Renal cortical epithelial cell (primary cell): ENCODE data around the gene CCDC122. TPM values are rescaled to one million over a fixed set of nuclear protein-coding genes. Genes with fewer than 3 reads are reported as not detected.

Source experiments
- DNase-seq: peaks from one replicate; pipeline ENCODE4 v3.0.0-alpha.2; 2011; ENCODE audit warnings: low read depth
- total RNA-seq: library from RNA; depleted of rRNA; stranded (reverse); fragments of >200 nt; gene quantifications from 2 replicates; pipeline ENCODE4 v1.2.3, GENCODE V29; 2014

The CCDC122 gene
- total RNA-seq, result 8.2 and 10.2 TPM in 2 replicates

DNA sequence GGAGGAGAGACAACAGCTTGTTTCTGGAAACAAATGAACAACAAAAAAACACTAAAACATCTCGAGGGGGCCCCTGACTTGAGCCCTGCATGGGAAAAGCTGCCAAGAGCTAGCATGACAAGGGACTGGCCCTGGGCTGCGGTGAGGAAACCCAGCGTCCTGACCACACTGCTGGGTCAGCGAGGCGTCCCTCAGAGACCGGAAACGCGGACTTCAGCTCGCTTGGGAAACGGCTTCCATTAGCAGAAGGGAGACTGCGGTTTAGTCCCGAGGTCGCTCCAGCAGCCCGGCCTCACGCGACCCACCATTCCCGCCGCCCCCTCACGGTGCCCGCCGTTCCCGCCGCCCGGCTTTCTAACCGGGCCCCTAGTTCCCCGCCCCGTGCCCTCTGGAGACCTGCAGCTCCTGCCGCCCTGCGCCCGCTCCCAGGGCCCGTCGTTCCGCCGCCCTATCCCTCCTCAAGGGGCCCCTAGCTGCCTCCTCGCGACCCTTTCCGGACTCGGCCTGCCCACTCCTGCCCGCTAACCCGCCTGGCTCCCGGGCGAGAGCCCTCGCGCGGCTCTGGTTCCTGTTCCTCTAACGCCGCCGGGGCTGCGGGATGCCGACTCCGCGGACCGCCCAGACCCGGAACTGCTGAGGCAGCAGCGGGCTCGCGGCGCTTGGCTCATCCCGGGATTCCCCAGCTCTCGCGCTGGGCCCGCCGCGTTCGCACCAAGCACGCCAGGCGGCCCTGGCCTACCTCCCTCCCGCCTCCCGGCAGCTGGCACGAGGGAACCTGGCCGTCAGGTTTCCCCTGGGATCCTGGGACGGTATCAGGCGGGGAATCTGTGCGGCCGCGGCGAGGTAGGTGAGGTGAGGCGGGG lies at the start of gene CCDC122:
CCDC122 (minus strand) TSS at position 849 of the 863 bp plus-strand sequence. CDS start 10,364 bp downstream, outside the sequence.
- peak; percentile 76 for DNase-seq

DNA sequence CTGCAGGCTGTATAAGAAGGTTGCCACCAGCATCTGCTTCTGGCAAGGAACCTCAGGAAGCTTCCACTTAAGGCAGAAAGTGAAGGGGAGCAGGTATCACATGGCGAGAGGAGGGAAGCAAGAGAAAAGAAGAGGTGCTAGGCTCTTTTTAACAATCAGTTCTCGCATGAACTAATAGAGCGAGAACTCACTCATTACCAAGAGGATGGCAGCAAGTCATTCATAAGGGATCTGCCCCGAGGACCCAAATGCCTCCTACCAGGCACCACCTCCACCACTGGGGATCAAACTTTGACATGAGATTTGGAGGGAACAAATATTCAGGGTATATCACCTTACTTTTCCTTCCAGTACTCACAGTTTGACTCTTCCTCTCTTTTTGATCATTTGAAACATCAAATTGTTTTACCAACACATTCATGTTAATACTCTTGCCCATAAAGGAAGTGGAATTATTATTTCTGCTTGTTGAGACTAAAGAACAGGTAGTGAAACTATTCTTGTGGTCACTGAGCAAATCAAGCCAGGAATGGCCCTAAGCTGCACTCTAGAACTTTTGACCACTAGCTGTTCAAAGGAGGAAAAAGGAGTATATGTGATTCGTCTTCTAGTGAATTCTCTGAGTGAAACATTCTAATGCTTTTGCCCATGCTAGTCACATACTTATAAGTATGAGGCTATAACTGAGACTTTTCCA lies 45.2 kb upstream of the CCDC122 start:
- DNase-seq, result no peak

DNA sequence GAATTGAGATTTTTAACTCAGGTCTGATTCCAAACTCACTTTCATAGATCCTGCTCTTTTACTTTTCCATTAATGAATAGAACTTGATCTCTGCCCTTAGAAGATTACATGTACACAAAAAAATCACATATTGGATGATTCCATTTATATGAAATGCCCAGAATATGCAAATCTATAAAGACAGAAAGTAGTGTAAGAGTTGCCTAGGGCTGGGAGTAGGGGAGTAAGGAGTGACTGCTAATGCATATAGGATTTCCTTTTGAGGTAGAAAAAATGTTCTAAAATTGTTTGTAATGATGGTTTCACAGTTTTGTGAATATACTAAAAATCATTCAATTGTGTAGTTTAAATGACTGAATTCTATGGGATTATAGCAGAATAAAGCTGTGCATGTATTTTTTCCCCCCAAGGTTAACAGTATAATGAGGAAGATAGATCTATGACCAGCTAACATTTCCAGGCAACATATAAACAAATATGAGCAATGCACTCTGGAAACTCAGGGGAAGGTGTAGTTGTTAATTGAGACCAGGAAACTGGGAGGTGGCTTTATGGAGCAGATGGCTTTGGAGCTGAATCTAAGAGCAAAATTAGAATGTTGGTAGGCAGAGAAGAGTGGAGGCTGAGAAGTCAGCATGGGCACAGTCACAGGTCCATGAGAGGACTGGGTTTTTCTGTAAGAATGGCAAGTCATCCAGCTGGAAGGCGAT lies 41.6 kb upstream of the CCDC122 start:
- DNase-seq, result no peak

DNA sequence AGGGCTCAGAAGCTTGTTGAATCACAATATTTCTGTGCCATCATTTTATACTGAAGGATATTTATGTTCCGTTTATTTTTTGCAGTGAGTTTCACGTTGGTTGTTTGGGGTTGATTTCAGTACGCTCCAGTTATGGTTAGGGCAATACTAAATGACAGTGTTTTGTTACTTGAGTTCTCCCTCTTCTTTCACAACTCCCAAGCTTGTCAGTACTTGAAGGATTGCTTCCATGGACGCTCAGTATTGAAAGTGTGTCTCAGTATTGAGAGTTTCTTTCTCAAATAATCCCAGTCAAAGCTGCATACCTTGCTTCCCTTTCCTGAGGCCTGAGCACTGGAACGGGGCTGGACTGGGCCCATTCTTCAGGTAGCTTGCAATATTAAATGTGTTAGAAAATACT lies 39.1 kb upstream of the CCDC122 start:
- no peak for DNase-seq

DNA sequence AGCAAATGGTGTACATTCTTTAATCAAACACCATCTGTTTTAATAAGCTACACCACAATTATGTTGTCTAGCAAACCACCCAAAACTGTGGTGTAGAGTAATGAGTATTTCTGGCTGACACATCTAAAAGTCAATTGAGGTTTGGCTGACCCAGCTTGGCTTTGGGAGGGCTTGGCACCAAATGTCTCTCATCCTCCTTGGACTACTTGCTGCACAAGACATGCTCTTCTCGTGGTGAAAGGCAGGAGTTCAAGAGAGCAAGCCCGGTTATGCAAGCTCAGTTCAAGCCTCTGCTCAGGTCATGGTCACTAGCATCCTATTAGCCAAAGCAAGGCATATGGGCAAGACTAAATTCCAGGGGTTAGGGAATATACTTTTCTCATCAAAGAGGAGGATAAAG lies 37.3 kb upstream of the CCDC122 start:
- DNase-seq, result peak; percentile 38

DNA sequence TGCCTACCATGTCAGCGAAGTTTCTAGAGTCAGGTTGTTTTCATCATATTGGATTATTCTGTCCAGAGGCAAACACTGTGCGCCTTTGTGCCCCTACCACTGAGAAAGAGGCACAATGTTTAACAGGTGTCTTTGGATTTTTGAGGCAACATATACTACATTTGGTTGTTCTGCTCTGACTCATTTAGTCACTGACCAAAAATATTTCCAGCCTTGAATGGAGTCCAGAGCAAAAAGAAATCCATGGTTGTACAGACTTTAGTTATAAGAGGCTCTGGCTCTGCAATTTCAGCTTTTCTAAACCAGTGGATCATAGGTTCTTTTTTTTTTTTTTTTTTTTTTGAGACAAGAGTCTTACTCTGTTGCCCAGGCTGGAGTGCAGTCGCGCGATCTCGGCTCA lies 35.9 kb upstream of the CCDC122 start:
- no peak for DNase-seq

DNA sequence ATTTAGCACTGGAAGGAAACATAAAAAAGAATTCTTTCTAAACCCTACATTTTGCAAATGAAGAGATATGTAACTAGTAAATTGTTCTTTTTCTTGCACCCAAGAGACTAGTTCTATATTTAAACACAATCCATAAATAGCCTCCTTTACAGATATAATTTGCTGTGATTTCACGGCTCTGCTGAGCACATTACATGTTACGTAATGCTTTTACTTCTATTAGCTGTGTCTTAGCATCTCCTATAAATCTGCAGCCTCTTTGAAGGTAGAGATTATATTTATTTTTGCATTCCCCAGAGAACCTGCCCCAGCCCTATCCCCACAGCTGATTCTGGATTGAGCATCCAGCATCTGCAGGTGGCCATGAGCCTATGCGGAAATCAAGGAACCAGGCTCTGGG lies 32.3 kb upstream of the CCDC122 start:
- DNase-seq, result no peak

DNA sequence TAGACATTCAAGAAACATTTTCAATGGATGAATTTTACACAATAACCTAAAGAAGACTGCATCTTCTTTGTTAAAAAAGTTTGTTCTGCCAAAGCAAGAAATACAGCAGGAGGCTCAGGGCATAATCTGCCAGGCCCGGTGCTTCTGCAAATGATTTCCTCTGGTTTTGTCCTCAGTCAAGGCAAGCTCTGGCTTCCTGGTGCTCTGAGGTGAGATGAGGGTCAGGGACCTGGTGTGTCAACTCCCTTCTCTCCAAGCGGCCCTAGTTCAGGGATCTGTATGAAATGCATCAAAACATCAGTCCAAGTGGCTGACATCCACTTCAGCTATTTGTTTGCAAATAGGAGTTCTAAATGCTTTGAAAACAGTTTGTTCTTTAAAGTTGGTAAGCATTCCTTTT lies 31.7 kb upstream of the CCDC122 start:
- DNase-seq, result peak; percentile 12

DNA sequence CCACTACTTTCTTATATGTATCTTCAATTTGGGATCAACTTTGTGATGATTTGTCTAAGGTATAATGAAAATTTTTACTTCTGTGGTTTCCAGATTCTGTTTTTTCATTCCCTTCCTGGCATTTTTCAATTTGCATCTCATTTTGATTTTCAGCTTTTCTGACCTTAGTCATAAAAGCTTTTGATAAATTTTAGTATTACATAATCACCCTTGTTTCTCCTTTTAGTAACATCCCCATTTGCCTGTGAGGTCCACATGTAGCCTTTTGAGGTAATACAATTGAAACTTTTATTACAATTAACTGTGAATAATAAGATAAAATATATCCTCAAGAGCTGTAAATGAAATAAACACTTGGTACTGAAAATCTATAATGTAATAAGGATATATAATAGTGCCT lies 31.3 kb upstream of the CCDC122 start:
- no peak for DNase-seq

DNA sequence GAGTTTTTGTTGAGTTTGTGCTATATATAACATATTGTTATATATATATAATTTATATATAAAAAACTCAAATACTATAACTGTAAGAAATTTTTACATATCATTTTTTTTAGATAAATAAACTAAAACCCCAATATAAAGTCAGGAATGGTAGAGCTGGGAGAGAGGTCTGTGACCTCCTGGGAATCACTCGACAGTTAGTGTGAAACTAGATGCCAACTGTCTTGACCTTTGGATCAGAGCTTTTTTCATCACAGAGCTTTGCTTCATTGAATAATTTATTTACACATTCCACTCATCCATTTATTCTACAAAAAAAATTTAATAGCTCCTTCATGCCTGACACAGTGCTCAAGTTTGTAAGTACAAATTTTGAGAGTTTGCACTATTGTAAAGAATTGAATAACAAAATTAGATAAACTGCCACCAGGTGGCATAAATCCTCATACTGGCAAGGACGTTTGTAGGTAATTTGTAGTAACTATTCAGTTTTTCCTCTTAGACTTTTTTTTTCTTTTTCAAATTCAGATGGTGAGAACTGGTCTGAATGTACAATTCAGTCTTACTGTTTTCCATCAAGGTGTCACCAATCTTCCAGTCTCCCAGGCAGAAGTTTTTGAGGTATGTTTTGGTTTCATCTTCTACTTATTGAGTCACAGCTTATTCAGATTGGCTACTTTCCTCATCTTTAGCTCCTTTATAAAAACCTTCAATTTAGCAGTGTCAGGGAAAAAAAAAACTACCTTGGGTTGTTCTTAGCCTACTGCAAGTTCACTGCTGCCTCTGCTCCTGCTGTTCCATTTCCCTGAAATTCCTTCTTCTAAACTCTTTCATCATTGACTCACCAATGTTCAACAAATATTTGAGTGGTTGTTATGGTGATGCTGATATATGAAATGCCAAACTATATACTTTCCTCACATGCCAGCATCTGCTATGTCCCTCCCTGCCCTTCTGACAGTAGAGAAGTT lies 28.9 kb upstream of the CCDC122 start:
- DNase-seq, result peak; percentile 85

DNA sequence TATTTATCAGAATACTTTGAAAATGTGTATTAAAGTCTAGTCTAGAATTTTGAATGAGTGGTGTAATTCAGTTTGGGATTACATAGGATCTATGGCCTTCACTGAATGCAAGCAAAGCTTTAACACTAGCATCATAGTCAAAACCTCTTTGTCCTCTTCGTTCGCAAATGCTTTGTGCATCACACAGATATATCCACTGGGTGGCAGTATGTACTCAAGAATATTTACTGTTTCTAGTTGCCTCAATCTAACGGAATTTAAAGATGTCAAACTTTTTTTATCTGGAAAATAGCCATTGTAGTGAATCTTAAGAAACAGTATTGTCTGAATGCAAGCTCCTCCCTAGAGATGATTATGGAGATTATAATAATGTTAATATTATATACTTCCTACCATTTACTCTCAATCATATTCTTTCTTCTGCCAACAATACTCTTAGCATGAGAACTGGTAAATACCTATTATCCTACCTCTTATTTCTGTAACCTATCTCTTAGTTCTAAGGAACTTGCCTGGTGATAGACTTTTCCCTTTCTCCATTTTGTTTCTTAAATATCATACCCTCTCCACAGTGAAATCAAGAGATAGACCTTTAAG lies 26.0 kb upstream of the CCDC122 start:
- DNase-seq, result peak; percentile 71

DNA sequence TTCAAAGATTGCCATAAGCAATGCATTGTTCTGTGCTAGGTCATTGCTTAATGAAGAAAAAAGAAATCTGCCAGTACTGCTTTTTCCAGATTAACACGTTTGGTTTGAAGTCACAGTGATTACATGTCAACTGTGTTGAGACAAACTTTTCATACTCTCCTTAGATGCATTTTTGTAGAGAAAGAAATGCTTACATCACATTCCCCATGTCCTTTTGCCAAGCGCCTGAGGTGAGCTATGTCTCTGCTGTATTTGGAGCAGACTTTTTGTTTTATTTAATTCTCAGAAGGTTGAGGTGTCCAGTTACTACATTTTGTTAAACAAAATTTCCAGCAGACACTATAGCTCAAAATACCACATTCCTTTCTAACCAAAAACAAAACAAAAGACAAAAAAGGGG lies 16.4 kb upstream of the CCDC122 start:
- no peak for DNase-seq

DNA sequence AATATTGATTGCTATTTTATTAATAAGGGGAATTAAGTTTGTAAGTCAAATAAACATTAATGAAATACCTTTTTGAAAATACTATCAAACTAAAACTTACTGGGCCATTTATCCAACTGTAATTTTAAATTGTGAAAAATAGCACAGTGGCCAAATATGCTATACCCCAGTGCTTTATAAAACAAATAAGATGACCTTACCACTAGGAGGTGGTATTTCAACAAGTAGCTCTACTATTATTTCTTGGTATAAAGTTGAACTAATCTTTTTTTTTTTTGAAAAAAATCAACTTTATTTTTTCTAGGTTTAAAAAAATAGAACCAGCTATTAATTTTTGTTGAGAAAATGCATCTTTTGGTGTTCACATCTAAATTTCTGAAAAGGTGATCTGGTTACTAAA lies 14.9 kb upstream of the CCDC122 start:
- peak; percentile 25 for DNase-seq

DNA sequence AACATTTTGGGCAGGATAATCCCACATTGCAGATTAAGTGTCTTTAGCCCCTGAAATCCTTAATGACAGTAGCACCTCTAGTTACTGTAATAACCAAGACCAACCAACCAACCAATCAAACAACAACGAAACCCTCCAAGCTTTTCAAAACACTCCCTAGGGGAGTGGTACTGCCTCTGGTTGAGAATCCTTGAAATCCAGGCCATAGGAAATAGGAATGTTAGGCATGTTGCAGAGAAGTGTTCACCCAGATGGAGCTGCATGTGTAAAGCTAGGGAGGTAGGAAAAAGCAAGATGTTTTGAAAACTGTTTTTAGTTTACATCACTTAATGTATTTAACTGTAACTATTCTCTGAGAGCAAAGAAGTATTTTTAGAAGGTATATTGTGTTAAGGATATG lies 4.7 kb upstream of the CCDC122 start:
- DNase-seq, result no peak

DNA sequence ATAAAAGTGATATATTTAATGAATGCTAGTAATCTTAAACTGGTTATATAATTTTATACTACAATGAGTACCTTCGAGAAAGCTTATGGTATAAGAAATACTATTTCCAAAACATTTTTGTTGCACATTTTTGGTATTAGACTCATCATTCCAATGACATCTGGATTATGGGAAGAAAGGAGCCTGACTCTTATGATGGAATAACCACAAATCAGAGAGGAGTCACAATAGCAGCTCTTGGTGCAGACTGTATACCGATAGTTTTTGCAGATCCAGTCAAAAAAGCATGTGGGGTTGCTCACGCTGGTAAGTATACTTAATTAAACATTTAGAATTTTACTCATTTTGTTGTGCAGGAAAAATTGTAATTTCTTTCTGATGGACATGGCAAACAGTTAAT lies 4.1 kb upstream of the CCDC122 start:
- DNase-seq, result no peak

DNA sequence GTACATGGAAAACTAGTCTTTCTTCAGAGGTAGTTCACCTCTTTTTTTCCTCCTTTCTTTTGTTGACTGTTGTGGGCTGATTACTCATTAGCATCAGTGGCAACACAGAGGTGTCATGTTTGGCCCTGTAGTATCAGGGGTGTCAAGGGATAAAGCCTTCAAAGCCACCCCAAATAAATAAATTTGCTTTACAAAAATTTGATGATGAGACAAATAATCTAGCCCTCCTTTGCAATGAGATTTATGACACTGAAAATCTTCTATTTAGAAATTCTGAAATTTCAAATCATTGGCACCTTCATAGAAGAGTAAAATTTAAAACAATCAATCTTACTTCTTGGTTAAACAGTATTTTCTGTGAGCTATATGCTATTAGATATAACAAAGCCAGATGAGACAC lies 2.0 kb upstream of the CCDC122 start:
- DNase-seq, result no peak

DNA sequence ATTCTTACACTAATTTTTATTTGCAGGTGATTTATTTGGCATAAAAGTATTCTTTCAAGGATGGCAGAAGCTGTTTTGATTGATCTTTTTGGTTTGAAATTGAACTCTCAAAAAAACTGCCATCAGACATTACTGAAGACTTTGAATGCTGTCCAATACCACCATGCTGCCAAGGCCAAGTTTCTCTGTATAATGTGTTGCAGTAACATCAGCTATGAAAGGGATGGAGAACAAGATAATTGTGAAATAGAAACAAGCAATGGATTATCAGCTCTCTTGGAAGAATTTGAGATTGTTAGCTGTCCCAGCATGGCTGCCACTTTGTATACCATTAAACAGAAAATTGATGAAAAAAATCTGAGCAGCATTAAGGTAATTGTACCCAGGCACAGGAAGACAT lies 1.4 kb upstream of the CCDC122 start:
- DNase-seq, result no peak

DNA sequence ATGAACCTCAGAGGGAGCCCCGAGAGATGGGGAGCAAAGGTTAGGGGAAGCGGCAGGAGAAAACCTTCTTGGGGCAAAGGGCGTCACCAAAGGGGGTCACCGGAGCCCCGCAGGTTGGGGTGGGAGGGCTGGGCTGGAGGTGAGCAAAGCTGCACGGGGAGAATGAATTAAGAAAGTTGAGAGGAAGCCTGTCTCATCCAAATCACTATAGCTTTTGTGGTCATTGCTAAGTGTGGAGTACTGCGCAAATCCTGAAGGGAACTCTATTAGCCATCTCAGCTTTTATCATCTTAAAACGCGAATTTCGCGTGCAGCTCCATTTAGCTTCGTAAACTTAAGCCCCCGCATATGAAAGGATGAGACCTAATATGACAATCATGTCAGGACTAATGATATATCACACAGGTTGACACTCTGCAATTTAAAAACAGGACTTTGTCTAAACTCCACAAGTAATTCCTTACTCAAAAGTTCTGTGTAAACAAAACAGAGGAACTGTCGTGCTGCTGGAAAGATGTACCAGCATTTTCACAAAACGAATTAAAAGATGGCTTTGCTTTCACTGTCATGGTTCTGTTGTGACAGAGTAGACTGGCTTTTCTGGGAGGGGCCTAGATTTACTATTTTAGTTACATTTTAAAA lies 795 bp upstream of the CCDC122 start:
- DNase-seq, result no peak

DNA sequence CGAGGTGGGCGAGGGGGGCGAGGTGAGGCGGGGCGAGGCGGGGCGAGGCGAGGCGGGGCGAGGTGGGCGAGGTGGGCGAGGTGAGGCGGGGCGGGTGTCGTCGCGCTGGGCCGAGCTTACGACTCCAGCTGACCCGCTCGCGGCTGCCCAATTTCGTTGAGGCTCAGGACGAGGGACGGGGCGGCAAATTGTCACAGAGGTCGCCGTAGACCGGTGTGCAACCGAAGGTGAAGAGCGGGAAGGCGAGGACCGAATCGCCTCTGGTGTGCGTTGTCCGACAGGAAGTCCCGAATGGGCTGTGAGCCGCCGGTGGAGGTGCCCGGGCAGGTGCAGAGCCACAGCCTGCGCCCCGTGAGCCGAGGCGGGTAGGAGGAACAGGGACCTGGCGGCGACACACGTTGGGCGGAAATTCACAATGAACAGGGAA lies 228 bp upstream of the CCDC122 start, which contains the start of gene LACC1:
LACC1 (plus strand) TSS at position 150 of the 427 bp plus-strand sequence. CDS start 1,082 bp downstream, outside the sequence.
- no peak for DNase-seq

DNA sequence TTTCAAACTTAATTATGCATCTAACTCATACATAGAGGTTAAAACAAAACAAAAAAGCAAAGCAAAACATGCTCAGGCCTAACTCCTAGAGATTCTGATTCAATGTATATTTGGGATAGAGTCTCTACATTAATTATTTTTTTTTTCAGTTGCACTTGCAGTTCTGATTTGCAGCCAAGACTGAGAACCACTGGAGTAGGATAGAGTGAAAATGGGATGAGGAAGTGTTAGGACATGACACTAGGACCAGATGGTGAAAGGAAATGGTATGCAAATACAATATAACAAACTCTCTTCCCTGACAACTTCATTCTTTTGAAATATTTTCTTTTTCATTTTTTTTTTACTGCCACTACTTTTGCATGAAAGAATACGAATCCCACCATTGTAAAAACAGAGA lies 1.8 kb downstream of the CCDC122 start:
- no peak for DNase-seq
